DND-41 (cell line): ENCODE data around the gene CDK9.

Source experiments
- CTCF ChIP-seq: IDR thresholded peaks from 2 replicates; pipeline ENCODE4 v1.5.1; 2012; ENCODE audit warnings: borderline replicate concordance, low read length, moderate library complexity, mild to moderate bottlenecking; ENCODE audit not compliant: poor library complexity, severe bottlenecking; ENCODE audit errors: extremely low read depth
- EZH2 ChIP-seq: IDR thresholded peaks from 3 replicates; pipeline ENCODE4 v1.6.1; 2012; ENCODE audit warnings: borderline replicate concordance, low read depth, mild to moderate bottlenecking, moderate library complexity, low read length, inconsistent platforms; ENCODE audit not compliant: severe bottlenecking

- no peak for TF ChIP-seq EZH2
- no peak for TF ChIP-seq CTCF
Observed at GRCh38 chr9:127765418-127765817, 20.4 kb upstream of the CDK9 start.
